GM12872 (cell line): ENCODE measurements around the gene CCDC57.

Experiments
- CTCF ChIP-seq: IDR thresholded peaks from 3 replicates; pipeline ENCODE4 v1.5.1; 2011; ENCODE audit warnings: low read depth, mild to moderate bottlenecking, low read length, moderate library complexity; ENCODE audit not compliant: insufficient read depth

Gene CCDC57

GRCh38 chr17:82225368-82226029 lies 12.9 kb upstream of the CCDC57 start:
- TF ChIP-seq CTCF = no peak

GRCh38 chr17:82224666-82225065 lies 12.0 kb upstream of the CCDC57 start:
- no peak for TF ChIP-seq CTCF

GRCh38 chr17:82223517-82223916 lies 10.9 kb upstream of the CCDC57 start:
- no peak for TF ChIP-seq CTCF

GRCh38 chr17:82222816-82223215 lies 10.2 kb upstream of the CCDC57 start:
- no peak for TF ChIP-seq CTCF

- no peak for TF ChIP-seq CTCF
These were observed 8.8 kb upstream of the CCDC57 start for GRCh38 chr17:82221341-82221902.

- TF ChIP-seq CTCF = no peak
These were observed 7.4 kb upstream of the CCDC57 start for GRCh38 chr17:82219753-82220709.

GRCh38 chr17:82219083-82219482 lies 6.4 kb upstream of the CCDC57 start:
- TF ChIP-seq CTCF = no peak
